HUDEP-2 (cell line): ENCODE measurements around the gene GJA3.
A peak's percentile ranks its signal among the peaks of the same experiment; 100 is the strongest.

Source experiments
- DNase-seq, 76 experiments: peaks; one replicate each; lab custom pipeline; 2025; ENCODE audit not compliant: unreplicated experiment in 76 of 76; lab: John Stamatoyannopoulos, UW

Gene GJA3

DNA sequence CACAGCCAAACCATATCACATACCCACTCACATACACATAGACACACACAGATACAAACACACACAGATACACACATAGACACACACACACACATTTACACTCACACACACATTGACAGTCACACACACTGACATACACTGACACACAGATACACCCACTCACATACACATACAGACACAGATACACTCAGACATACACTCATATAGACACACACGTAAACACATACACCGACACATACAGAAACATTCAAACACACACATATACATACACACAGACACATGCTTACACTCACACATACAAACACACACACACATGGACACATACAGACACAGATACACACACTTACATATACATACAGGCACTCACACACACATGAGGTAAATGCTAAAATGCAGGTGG, 30.2 kb downstream of the GJA3 start:
- DNase-seq, result no peak

DNA sequence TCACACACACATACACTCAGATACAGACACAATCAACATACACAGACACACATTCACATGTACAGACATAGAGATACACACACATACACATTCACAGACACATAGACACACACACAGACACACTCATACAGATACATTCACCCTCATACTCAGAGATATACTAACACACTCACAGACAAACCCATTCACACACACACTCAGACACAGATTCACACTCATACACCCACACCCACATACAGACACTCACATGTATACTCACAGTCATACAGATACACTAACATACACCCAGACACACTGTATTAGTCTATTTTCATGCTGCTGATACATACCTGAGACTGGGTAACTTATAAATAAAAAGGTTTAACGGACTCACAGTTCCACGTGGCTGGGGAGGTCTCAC, 30.8 kb downstream of the GJA3 start:
- DNase-seq, result no peak

DNA sequence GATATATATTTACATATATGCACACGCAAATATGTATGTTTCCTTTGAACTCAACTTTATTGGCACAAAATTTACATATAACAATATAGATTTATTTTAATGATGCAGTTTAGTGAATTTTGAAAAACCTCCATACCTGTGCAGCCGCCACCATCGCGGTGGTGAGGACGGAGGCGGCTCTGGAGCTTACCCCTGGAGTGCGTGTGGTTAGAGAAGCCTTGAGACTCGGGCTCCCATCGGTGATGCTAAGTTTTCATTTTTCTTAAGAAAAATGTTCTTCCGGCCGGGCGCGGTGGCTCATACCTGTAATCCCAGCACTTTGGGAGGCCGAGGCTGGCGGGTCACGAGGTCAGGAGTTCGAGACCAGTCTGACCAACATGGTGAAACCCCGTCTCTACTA, 31.8 kb downstream of the GJA3 start:
- no peak for DNase-seq

GRCh38 chr13:20128459-20128931, 32.4 kb downstream of the GJA3 start:
- no peak for DNase-seq

DNA sequence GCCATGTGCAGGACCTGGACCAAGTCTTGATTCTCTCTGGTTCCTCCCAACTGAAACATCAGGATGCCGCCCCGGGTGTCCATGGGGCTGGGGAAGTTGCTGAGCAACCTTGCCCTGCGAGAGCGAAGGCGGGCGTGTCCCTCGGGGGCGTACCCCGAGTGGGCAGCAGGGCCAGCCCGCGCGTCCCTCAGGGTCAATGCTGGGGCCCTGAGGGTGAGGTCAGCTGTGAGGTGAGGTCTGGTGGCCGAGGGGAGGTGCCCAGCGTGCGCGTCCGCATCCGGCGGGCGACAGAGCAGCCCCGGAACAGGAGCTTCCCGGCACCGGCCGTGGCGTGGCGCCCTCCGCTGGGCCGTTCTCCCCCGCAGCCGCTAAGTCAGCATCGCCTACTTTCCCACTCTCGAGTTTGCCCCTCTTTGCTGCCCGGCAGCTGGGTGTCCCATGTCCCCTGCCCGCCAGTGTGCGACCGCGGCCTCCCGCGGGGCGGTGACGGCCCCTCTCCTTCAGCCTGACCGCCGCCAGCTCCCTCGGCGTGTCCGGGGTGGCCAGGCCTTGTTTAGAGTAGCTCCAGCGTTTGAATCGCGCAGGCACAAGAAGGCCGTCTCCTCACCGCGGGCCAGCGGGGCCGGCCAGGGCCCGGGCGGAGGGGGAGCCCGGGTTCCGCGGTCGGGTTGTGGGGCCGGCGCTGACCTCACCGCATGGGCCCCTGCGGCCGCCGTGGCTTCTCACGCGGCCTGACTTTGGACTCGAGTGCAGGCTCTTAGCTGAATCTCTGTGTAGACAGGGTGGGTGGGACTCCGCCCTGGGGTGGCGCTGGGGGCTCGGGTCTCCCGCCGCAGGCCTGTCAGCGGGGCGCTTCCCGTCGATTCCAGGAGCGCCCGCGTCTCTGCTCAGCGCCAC, 33.0 kb downstream of the GJA3 start:
- DNase-seq, result peak in 32 of 76 experiments; percentile 1 to 54 (median 24)

GRCh38 chr13:20127262-20127561, 33.6 kb downstream of the GJA3 start:
- DNase-seq, result no peak

- DNase-seq, result no peak
Measured at GRCh38 chr13:20126541-20127261, 34.2 kb downstream of the GJA3 start.

DNA sequence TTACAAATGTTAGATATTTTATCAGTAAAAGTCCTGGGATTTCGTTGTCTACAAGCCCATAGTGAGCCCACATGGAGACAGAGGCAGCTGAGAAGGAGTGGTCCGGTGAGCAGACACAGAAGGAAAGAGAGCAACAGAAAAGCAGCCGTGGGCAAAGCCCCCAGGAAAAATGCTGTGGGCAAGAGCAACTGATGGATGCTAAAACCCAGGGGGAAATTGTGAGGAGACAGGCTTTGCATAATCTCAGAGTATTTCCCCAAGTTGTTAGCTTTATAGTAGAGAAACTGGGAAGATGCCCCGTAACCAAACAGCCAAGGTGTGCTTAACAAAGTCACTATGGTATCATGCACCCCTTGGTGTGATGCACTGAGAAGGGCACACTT, 35.1 kb downstream of the GJA3 start:
- no peak for DNase-seq

DNA sequence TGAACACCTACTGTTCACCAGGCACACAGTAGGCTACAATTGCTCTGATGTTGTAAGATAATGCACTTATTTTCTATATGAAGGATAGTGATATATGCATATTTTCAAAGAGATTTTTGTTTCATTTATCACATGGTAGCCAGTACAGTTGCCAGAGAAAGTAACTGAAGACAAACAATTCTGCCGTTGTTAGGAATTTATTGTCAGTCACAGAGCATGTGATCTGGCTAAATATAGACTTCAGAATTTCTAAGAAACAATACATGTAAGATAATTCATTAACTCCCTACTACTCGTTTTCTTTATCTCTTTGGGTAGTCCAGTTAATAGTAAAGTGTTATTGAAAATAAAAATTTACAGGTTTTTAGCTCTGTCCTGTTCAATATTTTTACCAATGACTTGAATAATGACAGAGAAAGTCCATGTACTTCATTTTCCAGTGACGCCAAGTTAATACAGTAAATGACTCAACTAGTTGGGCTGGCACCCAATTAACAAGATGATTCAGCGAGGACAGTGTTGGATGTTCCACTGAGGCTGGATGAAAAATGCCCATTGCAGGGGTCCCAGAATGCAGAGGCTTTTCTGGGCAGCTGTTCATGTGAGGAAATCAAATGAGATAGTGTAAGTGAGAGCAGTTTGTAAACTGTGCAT, 35.6 kb downstream of the GJA3 start:
- DNase-seq, result no peak

- DNase-seq, result no peak
Measured at GRCh38 chr13:20124303-20124702, 36.5 kb downstream of the GJA3 start.

GRCh38 chr13:20121159-20121525, 39.7 kb downstream of the GJA3 start:
- DNase-seq, result no peak

GRCh38 chr13:20119960-20120359, 40.9 kb downstream of the GJA3 start:
- DNase-seq, result no peak

DNA sequence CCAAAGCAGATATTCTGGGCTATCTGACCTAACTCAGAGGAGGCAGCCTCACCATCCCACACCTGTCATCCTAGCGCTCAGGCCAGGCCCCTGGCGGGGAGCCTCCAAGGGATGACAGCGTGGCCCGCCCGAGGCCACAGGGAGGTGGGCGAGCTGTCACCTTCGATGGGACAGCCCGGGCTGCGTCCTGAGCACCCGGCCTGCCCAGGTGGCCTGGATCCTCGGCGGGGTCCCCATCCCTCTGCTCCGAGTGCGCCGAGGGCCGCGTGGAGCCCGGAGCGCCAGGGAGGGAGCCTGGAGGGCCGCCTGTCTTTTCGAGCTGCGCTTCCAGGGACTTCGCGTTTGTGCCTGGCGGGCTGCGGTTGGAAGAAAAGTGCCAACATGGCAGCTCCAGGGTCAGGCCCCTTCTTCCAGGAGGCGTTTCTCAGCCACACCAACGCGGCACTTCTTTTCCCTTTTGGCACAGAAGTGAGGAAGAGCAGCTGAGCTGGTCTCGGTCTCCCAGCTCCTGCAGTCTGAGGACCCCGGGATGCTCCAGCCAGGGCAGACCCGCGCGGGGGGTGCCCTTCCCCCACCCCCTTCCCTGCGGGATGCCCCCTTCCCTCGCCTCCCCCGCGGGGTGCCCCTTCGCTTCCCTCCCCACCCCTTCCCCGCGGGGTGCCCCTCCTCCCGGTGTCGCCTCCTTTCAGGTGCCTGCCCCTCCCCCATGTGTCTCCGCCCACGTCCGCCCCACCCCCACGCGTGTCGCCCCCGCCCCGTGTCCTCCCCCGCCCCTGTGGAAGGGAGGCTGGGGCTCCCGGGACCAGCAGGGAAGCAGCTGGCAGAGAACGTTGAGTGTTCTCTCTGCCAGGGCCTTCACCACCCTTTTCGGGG, 42.3 kb downstream of the GJA3 start:
- DNase-seq, result peak in 1 of 76 experiments; percentile 19

GRCh38 chr13:20116213-20116612, 44.6 kb downstream of the GJA3 start:
- no peak for DNase-seq

GRCh38 chr13:20114066-20114610, 46.7 kb downstream of the GJA3 start:
- no peak for DNase-seq

GRCh38 chr13:20109037-20109436, 51.8 kb downstream of the GJA3 start:
- no peak for DNase-seq

DNA sequence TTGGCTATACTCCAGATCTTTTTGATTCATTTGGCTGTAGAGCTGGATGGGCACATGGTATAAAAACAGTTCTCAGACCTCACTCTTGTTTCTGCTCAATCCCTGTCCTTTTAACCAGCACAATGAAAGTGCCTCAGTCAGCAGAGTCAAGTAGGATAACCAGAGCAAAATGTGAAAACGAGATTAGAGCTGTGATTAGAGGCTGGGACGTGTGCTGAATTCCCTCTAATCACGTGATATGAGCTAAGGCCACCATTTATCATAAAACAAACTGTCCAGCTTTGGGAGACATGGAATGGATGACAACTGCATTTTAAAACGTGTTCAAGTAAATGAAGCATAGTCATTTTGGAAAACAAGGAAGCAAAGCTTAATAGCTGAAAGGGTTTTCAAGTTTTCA, 54.1 kb downstream of the GJA3 start:
- DNase-seq, result no peak

GRCh38 chr13:20105161-20105689, 55.6 kb downstream of the GJA3 start:
- no peak for DNase-seq

DNA sequence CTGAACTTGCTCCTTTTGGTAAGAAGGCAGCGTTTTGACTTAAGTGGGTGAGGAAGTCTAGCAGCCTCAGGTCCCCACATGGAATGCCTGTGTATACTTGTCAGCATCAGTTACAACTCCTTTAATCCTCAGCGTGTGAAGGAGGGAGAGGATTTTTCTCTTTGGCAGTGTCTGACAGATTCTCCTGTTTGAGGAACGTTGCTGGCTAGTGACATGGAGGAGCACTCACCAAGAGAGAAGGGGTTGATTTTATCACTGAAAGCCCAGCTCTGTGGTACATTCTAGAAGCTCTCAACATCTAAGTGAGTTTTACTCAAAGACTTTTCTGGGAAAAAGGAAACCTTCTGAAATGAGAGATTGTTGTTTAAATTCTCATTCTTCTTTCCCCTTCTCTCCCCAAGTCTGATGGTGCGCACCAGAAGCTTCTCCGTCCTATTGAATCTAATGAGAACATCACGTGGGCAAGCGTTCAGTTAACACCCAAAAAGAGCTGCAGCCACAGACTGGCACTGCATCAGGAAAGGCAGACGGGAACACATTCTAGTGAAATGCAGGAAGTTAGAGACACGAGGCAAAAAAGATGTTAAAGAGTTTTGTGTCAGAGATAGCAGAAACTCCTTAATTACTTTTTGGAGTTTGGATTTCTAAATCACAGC, 58.2 kb downstream of the GJA3 start:
- no peak for DNase-seq
